ENCODE data around the gene AKAP10. TPM values are rescaled to one million over a fixed set of nuclear protein-coding genes. Genes with fewer than 3 reads are reported as not detected.
A peak's percentile ranks its signal among the peaks of the same experiment; 100 is the strongest.

AKAP10 gene
- total and polyA plus RNA-seq, 10 of the 15 experiments (the other 5 are each of a cell fraction or from before 2014, with no cell fraction given) = 4.3 to 23.7 (median 14.7) TPM

DNA sequence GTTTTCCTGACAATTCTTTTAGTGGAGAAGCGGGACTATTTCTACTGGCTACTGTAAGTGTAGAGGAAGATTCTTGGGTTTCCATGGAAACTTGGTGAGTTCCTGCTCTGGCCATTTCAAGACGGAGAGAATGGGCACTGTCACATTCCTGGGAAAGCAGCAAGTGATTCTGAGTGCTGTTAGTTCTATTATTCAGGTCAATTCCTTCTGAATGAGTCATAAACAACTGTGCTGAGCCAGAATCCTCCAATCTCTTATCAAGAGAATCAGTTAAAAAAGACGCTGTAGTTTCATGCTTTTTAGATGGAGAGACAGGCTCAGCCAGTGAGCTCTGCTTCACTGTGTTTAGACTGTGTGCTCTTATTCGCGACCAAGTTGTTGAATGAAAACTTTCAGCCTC, 19.6 kb downstream of the AKAP10 start:
- ChIA-PET POLR2A (no interaction called here), CTCF (no interaction called here), RAD21 (ENCODE audit: unreplicated experiment) (no interaction called here), SMC1A (ENCODE audit: uncharacterized antibody, unreplicated experiment) (no interaction called here)
- no peaks in the 10 kb centered on the region; the same call in 2 of the 3 replicates for H3K9me3 ChIP-seq (replicated peaks; ENCODE audit: control insufficient read depth, insufficient read depth, low read length)
- BruUV-seq (replicated peaks) = no TSS peak
- ATAC-seq (no peak), DNase-seq (ENCODE audit: low read depth, low spot score) (no peak), FAIRE-seq (peak; percentile 74)
- no peak overlapping the region for H2AFZ ChIP-seq (ENCODE audit: control insufficient read depth, low read depth, low read length)
- in situ Hi-C loops (cut with MboI) = loop anchor here (5.0 kb wide), 1 partner anchor 49 kb away; the partner anchor contains the start of gene SPECC1
- no peak overlapping the region for H3K4me2 ChIP-seq (ENCODE audit: control insufficient read depth, insufficient read depth)
- peaks cover 24% of the 10 kb centered on the region for H3K79me2 ChIP-seq (ENCODE audit: control insufficient read depth, insufficient read depth, low read length)
- peaks cover 2 to 23% of the 10 kb centered on the region in 2 experiments for H3K36me3 ChIP-seq (ENCODE audit: control insufficient read depth in 2 of 2, insufficient read depth in 2 of 2, low read length in 1 of 2)
- H3K9ac ChIP-seq (ENCODE audit: control insufficient read depth, insufficient read depth, low read length) = no peak overlapping the region
- intact Hi-C loops (cut with micrococcal nuclease; ENCODE audit: unreplicated experiment) = no loop called here
- 98% methylated on average over 5 of the region's 5 CpGs for WGBS (ENCODE audit: insufficient coverage, insufficient replicate concordance, low lambda C conversion rate, missing lambda C conversion rate)
- no peaks in the 10 kb centered on the region for H4K20me1 ChIP-seq (ENCODE audit: control insufficient read depth, insufficient read depth)
- no peak for TF ChIP-seq SMC3 (IDR thresholded peaks at IDR 0.05; ENCODE audit: borderline replicate concordance, low read length)
- no peak for TF ChIP-seq MEF2B (IDR thresholded peaks at IDR 0.05; ENCODE audit: partially characterized antibody, poor library complexity, severe bottlenecking)
- TF ChIP-seq ZBED1 (IDR thresholded peaks at IDR 0.05; ENCODE audit: borderline replicate concordance) = no peak
- no peak for TF ChIP-seq CEBPB (IDR thresholded peaks at IDR 0.05; ENCODE audit: borderline replicate concordance in 1 of 2, low read depth in 2 of 2, low read length in 2 of 2)
- TF ChIP-seq LARP7 (IDR thresholded peaks at IDR 0.05) = no peak
- no peak for TF ChIP-seq ZNF207 (IDR thresholded peaks at IDR 0.05; ENCODE audit: borderline replicate concordance)
- no peak for TF ChIP-seq HDAC6 (IDR thresholded peaks at IDR 0.05; ENCODE audit: unreplicated experiment)
- TF ChIP-seq, protein P1, sequence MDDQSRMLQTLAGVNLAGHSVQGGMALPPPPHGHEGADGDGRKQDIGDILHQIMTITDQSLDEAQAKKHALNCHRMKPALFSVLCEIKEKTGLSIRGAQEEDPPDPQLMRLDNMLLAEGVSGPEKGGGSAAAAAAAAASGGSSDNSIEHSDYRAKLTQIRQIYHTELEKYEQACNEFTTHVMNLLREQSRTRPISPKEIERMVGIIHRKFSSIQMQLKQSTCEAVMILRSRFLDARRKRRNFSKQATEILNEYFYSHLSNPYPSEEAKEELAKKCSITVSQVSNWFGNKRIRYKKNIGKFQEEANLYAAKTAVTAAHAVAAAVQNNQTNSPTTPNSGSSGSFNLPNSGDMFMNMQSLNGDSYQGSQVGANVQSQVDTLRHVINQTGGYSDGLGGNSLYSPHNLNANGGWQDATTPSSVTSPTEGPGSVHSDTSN (IDR thresholded peaks at IDR 0.05; ENCODE audit: insufficient replicate concordance, low read depth, low read length) = no peak
- TF ChIP-seq RELA (IDR thresholded peaks at IDR 0.05; ENCODE audit: borderline replicate concordance, partially characterized antibody) = no peak
- no peak for TF ChIP-seq NFXL1 (IDR thresholded peaks at IDR 0.05; ENCODE audit: borderline replicate concordance)
- TF ChIP-seq EED (IDR thresholded peaks at IDR 0.05; ENCODE audit: low read depth) = no peak
- TF ChIP-seq MYC (IDR thresholded peaks at IDR 0.05; ENCODE audit: insufficient read depth, insufficient read length, insufficient replicate concordance, low read length, severe bottlenecking) = no peak
- no peak for TF ChIP-seq ATF7 (IDR thresholded peaks at IDR 0.05; ENCODE audit: low read depth)
- no peak for TF ChIP-seq EP300 (IDR thresholded peaks at IDR 0.05; ENCODE audit: borderline replicate concordance in 1 of 2, control insufficient read depth in 1 of 2, low read depth in 2 of 2, low read length in 2 of 2)
- no peak overlapping the region for H3K4me3 ChIP-seq
- no peak overlapping the region for H3K27ac ChIP-seq (ENCODE audit: control insufficient read depth, insufficient read depth)
- H3K27me3 ChIP-seq (replicated peaks in 1 of 2; ENCODE audit: control insufficient read depth in 2 of 2, insufficient read depth in 2 of 2, low read length in 1 of 2) = no peaks in the 10 kb centered on the region
- no peaks in the 10 kb centered on the region for H3K4me1 ChIP-seq (ENCODE audit: control insufficient read depth, insufficient read depth, low read length)
